Activated naive CD8-positive, alpha-beta T cell treated with anti-CD3 and anti-CD28 coated beads, Interleukin-2, amount 50 U/mL, for 16 hours (primary cell): ENCODE measurements around the gene SLC24A4.

Source experiments
- DNase-seq: peaks from one replicate; pipeline ENCODE4 v3.0.0-alpha.2; 2020; ENCODE audit warnings: low read depth, low spot score

The SLC24A4 gene

GRCh38 chr14:92323011-92323915, at the start of gene SLC24A4:
SLC24A4 (plus strand) TSS chr14:92323165; CDS start chr14:92323831, 666 bp downstream.
- DNase-seq = no peak

- no peak for DNase-seq
Observed at GRCh38 chr14:92273166-92273565, 49.8 kb upstream of the SLC24A4 start.

- DNase-seq = no peak
Observed at GRCh38 chr14:92274055-92274454, 48.9 kb upstream of the SLC24A4 start.

GRCh38 chr14:92276074-92276473, 46.9 kb upstream of the SLC24A4 start:
- DNase-seq = no peak

GRCh38 chr14:92277031-92277430, 45.9 kb upstream of the SLC24A4 start:
- no peak for DNase-seq

GRCh38 chr14:92280554-92281262, 42.3 kb upstream of the SLC24A4 start:
- no peak for DNase-seq

- DNase-seq = no peak
Observed at GRCh38 chr14:92282669-92283068, 40.3 kb upstream of the SLC24A4 start.

GRCh38 chr14:92285311-92285710, 37.7 kb upstream of the SLC24A4 start:
- no peak for DNase-seq

- DNase-seq = no peak
Observed at GRCh38 chr14:92287987-92288386, 35.0 kb upstream of the SLC24A4 start.

GRCh38 chr14:92288994-92289660, 33.8 kb upstream of the SLC24A4 start:
- no peak for DNase-seq

- no peak for DNase-seq
Observed at GRCh38 chr14:92292673-92293072, 30.3 kb upstream of the SLC24A4 start.

GRCh38 chr14:92294506-92294905, 28.5 kb upstream of the SLC24A4 start:
- DNase-seq = no peak

GRCh38 chr14:92297818-92298595, 25.0 kb upstream of the SLC24A4 start:
- DNase-seq = no peak

GRCh38 chr14:92302481-92302880, 20.5 kb upstream of the SLC24A4 start:
- DNase-seq = no peak

- no peak for DNase-seq
Observed at GRCh38 chr14:92308716-92309115, 14.2 kb upstream of the SLC24A4 start.

- DNase-seq = no peak
Observed at GRCh38 chr14:92309968-92310530, 12.9 kb upstream of the SLC24A4 start.

GRCh38 chr14:92310776-92311375, 12.1 kb upstream of the SLC24A4 start:
- DNase-seq = no peak

- DNase-seq = no peak
Observed at GRCh38 chr14:92314182-92314581, 8.8 kb upstream of the SLC24A4 start.

GRCh38 chr14:92315050-92315805, 7.7 kb upstream of the SLC24A4 start:
- no peak for DNase-seq

GRCh38 chr14:92316176-92316575, 6.8 kb upstream of the SLC24A4 start:
- no peak for DNase-seq
